SKM-1 treated with dmso at 0.1 percent for 144 hours (cell line): ENCODE results near the gene RAB40C.

ENCODE experiments used
- DNase-seq: peaks from one replicate; lab custom pipeline; 2025; ENCODE audit not compliant: unreplicated experiment; lab: John Stamatoyannopoulos, UW

The RAB40C gene

DNA sequence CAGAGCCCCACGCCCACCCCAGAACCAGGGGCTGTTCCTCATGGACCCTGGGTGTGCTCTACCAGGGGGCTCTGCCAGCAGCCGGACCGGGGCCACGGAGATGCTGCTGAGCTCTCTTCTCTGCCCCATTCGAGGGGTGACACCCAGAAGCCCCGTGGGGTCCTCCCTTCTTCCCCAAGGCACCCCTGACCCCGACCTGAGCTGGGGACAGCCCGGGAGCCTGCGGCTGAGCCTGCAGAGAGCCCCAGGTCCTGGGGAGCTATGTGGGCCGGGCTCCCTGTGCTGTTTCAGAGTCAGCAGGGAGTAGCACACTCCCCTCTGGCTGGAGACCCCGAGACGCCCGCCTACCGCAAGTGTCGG, 30.9 kb upstream of the RAB40C start:
- no peak for DNase-seq

DNA sequence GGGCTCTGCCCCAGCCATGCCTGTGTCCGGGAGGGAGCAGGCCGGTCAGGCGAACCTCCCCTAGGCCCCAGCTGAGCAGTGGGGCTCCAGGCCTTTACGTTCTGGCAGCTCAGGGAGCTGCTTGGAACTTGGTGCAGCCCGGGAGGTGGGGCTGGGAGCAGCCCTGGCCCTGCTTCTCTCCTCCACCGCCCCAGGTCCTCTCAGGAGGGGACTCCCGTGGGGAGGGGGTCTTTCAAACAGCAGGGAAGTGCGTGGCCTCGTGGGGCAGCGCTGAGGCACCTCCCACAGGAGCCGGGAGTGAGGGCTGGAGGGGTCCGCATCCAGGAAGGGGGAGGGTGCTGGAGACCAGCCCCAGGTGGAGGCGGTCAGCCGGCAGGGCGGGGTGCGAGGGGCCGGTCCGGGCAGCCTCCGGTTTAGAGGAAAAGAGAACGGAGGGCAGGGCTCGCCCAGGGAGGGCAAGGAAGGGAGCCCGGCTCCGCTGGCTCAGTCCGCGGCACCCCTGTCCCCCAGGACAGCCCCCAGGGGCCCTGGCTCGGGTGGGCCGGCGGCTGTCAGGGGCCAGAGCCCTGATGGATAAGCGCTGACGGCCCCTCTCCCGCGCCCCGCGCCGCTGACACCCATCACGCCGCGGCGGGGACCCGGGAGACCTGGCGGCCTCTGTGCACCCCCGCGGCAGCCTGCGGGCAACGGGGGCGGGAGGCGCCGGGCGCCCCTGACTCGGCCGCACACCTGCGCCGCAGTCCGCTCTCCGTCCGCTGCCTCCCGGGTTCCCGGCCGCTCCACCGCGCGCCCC, 30.3 kb upstream of the RAB40C start:
- DNase-seq = no peak

- no peak for DNase-seq
Observed at GRCh38 chr16:560204-560700, 29.6 kb upstream of the RAB40C start, which contains the start of gene PRR35. TSS of gene PRR35 (plus strand) at chr16:560394. CDS start at chr16:563295, 2,901 bp downstream.

DNA sequence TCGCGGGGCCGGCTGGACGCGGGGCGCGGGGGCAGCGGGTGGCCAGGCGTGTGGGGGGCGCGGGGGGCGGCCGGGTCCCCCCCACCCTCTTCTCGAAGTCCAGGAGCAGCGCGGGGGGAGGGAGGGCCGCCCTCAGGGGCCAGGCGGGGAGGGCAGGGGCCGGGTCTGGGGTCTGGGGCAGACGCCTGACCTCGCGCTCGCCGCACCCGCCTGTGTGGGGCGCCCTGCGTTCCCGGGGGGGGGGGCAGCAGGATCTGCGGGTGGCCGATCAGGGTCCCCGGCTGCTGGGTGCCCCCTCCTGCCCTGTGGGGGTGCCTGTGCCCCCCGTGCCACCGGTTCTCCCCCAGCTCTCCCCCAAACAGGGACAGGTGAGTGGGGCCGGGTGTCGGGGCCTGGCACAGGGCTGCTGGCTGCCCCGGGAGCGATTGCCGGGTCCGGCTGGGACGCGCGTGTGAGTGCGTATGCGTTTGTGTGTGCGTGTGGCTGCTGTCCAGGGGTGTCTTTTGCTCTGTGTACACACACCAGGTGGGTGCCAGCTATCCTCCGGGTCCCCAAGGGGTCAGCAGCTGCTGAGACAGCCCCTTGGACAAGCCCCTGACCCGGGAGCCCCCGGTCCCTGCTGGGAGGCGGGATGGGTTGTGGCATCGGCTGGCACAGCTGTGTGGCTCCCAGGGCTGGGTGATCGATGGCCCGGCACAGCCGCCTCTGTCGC, 29.0 kb upstream of the RAB40C start:
- no peak for DNase-seq

DNA sequence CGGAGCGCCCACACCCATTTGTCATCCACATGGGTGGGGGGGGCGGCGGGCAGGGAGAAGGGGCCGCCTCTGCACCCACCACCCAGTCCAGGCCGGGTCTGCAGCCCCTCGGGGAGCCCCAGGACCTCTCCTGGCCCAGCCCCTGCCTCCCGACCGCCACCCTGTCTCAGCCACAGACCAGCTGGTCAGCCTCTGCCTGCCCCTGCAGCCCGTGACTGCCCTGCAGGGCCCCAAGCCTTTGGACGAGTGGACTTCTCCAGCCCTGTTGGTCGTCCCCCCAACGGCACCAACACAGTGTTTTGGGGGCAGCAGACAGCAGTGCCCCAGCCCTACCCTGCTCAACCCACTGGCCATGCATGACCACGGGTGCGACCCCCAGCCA, 28.5 kb upstream of the RAB40C start:
- no peak for DNase-seq

DNA sequence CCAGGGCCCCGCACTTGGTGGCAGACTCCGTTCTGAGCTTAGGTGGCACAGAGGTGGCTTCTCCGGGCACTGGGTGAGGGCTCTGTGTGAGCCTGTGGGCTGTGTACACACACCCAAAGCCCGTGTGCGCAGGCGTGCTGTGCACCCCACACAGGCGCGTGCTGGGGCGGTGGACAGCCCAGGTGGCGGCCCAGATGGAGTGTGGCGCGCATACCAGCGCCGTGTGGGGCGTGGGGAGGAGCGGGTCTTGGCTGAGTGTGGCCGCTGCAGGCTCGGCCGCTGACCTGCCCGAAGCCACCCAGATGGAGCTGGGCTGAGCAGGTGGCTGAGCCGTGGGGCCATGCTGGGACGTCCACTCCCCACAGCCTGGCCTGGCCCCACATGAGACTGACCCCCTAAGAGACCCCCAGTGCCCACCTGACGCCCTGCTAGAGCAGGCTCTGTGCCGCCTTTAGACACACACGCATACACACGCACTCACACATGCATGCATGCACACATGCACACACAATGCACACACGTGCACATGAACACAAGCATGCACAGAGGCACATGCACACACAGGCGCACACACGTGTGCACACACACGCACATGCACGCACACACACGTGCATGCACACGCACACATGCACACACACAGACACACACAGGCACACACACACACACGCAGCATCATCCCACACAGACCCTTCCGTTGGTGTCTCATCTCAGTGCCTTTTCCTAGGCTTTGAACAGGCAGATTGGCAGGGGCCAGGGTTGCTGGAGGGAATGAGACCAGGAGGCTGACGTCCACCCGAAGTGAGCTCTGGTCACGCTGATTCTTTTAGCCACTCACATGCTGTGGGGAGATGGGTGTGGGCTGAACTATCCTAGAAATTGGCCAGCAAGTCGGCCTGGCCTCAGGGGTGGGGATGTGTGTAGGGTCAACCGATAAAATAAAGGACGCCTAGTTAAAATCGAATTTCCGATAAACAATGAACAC, 27.6 kb upstream of the RAB40C start:
- DNase-seq = no peak

GRCh38 chr16:563072-563644, 26.7 kb upstream of the RAB40C start:
- DNase-seq = no peak

DNA sequence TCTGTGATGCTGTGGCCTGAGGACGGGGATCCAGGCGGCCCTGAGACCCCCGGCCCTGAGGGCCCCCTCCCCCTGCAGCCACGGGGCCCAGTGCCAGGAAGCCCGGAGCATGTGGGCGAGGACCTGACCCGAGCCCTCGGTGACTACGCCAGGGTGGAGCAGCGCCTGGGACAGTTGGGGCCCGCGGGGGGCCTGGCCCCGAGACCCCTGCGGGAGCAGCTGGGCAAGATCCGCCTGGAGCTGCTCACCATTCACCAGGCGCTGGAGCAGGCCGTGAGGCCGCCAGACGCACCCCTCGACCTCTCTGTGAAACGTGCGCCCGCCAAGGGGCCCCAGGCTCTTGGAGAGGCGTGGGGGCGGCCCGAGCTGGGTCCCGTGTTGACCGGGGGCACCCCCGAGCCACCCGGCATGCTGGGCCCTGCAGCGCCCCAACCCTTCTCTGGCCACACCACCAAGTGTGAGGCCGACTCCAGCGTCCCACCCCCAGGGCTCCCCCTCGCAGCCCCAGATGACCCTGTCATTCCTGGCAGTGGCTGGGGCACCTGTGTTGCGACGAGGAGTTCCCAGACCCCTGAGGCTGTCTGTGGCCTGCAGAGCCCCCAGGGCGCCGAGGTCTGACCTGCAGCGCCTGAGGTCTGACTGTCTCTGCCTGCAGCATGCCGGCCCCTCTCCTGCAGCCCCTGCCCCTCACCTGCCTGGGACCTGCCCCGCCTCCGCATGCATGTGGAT, 25.0 kb upstream of the RAB40C start:
- no peak for DNase-seq

- DNase-seq = no peak
Observed at GRCh38 chr16:565419-566330, 24.2 kb upstream of the RAB40C start.

DNA sequence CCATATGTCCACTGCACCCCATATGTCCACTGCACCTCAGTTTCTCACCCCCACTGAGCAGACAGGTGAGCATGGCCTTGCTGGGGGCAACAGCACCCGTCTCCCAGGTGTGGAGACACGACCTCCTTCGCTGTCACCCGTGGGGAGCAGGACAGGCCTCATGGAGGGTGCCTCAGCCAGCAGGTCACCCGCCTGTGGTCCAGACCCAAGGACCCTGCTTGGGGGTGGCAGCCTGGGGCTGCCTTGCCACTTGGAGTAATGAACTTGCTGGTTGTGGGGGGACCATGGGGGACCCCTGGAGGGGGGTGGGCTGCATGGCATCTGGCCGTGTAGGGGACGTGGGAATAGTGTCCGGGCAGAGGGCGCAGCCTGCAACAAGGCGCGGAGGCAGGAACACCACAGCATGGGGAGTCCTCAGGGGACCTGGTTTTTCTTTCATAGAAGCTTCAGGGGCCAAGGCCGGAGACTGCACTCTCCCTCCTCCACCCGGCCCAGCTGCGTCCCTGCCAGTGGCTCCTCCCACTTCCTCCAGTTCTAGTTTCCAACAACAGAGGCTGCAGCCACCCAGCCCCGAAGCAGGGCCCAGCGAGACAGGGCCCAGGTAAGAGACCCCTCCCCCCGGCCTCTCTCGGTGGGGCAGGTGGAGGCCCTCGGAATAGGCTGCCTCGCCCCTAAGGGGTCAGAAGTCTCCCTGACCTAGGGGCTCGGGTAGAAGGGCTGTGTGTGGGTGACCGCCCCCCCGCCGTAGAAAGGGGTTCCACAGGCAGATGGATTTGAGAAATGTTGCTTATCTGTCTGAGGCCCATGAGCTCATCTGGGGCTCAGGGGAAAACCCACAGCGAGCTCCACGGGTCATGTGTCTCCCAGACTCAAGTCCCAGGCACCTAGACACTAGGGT, 23.1 kb upstream of the RAB40C start, which contains the start of gene NHLRC4:
Gene NHLRC4 (plus strand): TSS at position 531 of the 898 bp plus-strand sequence. CDS start 1,043 bp downstream, outside the sequence.
- peak; percentile 32 for DNase-seq

DNA sequence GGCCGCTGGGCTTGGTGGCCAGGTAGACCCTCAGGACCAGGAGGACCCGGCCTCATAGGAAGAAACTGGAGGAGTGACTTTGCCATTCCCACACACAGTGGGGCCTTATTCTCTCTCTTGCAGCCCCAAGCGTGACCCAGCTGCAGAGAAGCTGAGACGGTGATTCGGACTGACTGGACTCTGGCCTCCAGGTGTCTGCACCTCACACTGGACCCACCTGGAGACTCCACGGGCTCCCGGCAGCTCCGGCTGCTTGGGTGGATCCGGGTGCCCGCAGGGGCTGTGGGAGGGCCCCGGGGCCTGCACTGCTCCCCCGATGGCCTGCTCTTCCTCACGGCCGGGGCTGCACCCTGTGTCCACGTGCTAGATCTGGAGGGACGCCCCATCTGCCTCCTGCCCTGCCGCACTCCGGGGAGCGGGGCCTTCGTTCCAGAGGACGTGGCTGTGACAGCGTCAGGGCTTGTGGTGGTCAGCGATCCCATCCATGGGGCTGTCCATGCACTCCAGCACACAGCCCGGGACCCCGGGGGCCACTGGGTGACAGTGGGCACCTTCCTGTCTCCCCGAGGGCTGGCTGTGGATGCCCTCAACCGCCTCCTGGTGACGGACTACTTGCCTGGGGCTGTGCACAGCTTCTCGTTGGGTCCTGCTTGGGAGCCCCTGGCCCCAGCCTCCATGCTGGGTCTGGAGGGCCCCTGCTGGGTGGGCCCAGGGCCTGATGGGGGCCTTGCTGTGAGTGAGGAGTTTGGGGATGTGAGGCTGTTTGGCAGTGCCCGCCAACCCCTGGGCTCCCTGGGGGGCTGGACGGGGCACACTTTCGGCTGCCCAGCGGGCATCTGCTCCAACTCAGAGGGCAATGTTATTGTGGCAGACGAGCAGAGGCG, 22.3 kb upstream of the RAB40C start:
- DNase-seq = no peak

DNA sequence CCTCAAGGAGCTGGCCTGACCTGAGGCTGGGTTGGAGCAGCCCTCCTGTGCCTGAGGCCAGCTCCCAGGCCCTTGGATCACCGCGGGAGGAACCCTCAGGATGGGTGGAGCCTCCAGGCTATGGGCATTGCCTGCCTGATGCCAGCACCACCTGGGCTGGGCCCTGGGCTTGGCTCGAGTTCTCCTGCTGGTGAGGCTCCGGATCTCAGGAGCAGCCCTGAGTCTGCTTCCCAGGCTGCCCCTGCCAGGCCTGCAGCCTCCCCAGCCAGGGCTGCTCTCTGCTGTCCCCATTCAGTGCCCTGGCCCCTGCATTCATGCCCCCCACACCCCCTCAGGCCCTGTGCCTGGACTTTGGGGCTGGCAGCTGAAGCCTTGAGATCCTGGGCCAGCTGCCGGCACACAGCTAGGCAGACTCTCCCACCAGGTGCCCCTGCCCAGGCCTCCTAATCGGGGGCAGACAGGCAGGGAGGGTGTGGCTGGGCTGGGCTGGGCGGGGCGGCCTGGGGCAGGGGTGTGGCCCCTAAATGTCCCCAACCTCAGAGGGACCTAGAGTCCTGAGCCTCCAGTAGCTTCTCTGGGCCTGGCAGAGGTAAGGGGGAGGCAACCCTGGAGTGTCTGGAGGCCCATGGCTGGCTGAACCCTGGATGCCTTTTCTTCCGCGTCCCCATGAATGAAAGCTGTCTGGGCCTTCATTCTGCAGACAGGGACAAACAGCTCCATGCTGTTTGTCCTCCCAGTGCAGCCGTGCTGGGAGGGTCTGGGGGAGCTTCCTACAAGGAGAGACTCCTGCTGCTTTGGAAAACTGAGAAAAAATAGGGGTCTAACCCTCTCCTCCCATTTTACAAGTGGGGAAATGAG, 21.2 kb upstream of the RAB40C start:
- DNase-seq = no peak

DNA sequence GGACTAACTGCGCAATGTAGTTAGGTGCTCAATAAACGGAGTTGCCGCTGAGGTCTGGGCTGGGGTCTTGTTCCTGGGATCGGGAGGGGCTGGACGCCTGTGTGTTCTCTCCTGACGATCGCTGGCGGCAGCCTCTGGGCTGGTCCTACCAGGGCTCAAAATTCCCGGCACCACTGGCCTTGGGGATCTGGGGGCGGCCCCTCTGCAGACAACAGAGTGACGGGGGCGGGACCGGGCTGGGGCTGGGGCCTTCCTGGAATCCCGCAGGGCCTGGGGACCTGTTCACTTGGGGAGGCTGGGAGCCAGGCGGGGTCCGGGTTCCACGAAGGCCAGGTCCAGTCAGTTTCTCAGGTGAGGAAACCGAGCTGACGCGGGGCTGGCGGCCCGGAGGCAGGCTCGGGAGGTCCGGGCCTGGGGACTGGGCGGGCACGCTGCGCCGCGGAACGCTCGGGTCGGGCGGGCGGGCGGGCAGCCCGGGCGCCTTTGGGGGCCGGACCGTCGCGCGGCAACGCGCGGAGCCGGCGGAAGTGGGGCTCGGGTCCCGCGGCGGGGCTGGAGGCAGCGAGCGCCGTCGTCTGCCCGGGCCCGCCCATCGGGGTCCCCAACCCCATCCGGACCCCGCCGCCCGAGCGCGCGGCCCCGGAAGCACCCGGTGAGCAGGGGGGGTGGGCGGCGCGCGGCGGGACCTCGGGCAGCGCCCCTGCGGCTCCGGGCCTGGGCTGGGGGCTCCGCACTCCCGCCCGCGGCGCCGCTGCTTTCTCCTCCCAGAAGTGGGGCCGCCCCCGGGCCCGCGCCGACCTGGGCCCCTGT, 20.2 kb upstream of the RAB40C start, which contains the start of gene PIGQ:
Gene PIGQ (plus strand): TSS at position 524 of the 810 bp plus-strand sequence. CDS start 4,107 bp downstream, outside the sequence.
- no peak for DNase-seq

DNA sequence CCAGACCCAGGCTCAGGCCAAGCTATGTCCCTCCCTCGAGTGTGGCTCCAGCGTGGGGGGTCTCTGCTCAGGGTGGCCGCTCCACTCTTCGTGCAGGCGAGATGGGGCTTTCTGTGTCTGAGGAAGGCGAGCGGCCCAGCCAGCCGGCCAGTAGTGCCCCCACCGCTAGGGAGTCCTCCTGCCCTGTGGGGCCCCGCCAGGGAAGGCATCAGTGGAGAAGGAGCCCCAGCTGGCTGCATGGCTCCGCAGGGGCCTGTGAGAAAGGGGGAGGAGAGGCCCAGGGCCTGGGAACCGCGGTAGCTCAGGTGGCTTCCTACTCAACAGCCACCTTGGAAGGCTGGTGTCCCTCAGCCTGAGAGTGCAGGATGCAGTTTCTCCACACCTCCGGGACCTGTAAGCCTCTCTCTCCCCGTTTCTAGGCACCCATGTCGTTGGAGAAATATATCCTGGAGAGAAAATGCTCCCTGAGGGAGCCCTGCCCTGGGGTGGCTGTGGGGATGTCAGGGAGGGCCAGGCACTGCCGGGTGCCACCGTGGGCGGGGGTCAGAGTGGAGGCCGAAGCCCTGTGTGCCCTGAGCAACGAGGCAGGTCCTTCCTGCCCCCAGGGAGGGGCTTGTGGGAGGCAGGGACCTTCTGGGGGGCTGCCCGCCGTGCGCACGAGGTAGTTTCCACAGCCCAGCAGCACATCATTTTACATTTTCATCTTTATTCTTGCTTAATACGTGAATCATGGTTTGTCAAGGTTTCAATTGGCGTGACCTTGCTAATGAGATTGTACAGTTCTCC, 16.8 kb upstream of the RAB40C start:
- no peak for DNase-seq
